Stimulated activated CD4-positive, alpha-beta T cell treated with anti-CD3 and anti-CD28 coated beads, Interleukin-1b, Interleukin-23, amount 100 ng/mL, for 1 hour (primary cell): ENCODE data around the gene RERE.

Experiments
- DNase-seq, 2 donors: peaks; one replicate each; pipeline ENCODE4 v3.0.0-alpha.2; 2020; ENCODE audit warnings: low read depth in 2 of 2

The RERE gene

DNA sequence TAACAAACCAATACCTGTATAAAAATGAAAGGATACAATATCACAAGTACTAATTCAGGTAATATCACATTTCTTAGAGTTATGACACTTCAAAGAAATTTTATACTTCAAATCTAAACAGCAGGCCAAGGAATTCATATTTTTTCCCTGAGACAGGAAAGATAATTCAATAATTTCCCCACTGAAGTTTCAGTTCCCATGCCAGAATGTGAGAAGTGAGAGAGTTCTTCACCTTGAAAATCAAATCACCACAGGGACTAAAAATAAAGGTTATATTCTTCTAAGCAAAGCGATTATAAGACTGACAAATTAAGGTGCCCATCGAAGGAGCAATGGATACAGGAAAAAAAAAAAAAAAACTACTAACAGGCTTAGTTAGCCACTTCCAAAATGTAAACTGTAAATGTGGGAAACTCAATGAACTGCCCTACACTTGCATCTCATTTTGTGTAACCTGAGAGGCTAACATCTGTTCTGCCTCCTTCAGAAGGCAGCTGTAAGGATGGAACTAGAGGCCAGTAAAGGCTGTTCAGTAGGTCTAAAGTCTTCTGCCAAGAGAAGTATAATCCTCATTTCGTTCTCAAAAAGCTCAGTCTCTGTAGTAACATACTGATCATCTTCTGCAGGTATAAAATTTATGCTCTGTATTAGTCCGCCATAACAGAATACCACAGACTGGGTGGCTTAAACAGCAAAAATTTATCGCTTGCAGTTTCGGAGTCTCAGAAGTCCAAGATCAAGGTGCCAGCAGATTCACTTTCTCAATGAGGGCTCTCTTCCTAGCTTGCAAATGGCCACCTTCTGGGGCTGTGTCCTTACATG, 127.8 kb downstream of the RERE start:
- DNase-seq = no peak

DNA sequence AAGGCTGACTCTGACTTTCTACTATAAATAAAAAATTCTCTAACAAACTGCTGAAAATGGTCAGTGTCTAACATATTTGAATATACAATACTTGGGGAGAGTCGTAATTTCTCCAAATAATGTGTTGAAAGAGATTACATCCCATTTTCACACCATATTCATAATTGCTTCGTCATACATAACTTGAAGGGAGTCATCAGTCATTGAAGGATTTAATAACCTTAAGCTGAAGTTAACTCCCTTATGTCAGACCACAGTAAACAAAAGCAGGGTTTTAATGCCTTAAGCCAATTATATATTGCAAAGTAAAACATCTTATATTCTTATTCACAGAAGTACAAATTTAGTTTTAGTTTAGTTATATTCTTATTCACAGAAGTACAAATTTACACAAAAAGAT, 129.9 kb downstream of the RERE start:
- no peak for DNase-seq

- no peak for DNase-seq
Measured at GRCh38 chr1:8687039-8687438, 130.4 kb downstream of the RERE start.

DNA sequence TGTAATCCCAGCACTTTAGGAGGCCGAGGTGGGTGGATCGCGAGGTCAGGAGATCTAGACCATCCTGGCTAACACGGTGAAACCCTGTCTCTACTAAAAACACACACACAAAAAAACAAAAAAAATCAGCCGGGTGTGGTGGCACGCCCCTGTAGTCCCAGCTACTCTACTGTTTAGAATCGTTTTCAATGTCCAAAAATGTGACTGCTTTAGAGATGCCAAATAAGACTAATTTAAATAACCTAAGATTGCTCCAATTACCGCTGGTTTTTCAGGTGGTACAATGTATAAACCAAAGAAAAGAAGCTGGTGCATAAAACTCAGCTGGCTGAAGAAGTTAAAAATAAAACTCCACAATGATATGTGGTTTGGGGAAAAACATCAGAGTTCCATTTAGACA, 132.0 kb downstream of the RERE start:
- DNase-seq = no peak

DNA sequence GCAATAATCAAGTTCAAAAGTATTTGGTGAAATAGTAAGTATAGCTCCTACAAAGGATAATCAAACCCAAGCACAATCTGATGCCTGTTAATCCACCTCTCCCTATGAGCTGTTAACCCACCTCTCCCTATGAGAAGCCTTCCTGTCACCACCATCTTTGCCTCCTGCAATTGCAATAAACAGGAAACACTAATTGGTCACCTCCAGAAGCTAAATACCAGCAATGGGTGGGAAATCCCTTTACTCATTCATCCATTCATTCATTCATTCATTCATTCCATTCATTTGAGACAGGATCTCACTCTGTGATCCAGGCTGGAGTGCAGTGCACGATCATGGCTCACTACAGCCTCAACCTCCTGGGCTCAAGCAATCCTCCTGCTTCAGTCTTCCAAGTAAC, 132.8 kb downstream of the RERE start:
- no peak for DNase-seq

GRCh38 chr1:8682573-8682972, 134.9 kb downstream of the RERE start:
- no peak for DNase-seq

GRCh38 chr1:8681911-8682310, 135.5 kb downstream of the RERE start:
- no peak for DNase-seq

DNA sequence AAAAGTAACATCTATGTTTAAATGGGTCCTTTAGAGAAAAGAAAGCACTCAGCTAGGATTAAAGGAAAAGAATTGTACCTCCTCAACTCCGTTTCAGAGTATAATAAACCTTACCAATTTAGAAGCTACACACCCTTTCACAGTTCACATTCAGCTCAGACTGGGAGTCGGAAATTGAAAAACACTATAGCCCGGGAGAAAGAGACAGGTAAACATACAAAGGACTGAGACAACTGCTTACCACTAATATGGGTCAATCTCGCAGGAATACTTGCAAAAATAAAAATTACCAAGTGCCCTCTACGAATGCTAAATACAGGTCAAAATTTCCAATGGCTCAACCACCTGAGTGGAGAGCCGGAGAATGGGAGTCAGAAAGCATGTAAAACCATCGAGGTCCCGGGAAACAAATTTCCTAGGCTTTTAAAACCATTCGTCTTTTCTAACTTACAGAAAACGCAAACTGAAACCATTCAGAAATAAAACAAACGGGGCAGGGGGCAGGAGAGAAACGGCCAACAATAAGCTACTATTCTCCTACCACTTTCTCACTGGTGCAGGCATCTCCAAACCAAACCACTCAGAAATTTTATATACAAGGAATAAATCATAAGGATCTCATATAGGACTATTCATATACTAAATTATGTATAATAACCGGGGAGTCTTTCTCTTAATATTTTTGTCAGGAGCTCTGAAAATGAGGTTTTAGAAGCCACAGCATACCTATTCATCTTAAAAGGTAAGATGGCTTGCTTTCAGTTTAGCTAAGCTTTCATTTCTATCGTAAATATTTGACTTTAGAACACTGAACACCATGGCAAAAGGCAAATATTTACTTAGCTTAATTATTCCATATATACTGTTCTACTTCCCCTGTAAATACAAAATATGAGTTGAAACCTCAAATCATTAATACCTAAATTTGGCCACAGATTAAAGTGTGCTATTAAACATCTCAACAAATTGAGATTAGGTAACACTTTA, 136.5 kb downstream of the RERE start:
- no peak for DNase-seq

- DNase-seq = no peak
Measured at GRCh38 chr1:8679929-8680663, 137.3 kb downstream of the RERE start.

- no peak for DNase-seq
Measured at GRCh38 chr1:8679395-8679800, 138.0 kb downstream of the RERE start.

- DNase-seq = no peak
Measured at GRCh38 chr1:8678673-8679394, 138.6 kb downstream of the RERE start.

GRCh38 chr1:8677782-8678181, 139.7 kb downstream of the RERE start:
- no peak for DNase-seq

DNA sequence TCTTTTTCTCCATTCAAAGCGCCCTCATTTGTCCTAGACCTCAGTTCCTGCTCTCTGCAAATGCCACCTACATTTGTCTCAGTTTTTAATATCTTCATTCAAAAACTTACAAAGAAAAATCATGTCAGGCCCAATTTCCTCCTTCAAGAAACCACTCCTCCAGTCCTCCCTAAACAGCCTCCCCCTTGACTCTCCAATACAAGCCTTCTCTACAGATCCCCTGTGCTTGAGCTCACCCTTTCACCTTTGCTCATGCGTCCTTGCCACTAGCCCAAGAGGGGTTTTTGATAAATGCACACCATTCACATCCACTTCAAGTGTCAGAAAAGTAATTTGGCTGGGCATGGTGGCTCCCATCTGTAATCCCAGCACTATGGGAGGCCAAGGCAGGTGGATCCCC, 140.6 kb downstream of the RERE start:
- DNase-seq = no peak

GRCh38 chr1:8676072-8676471, 141.4 kb downstream of the RERE start:
- DNase-seq = no peak

GRCh38 chr1:8674912-8675311, 142.5 kb downstream of the RERE start:
- no peak for DNase-seq

- DNase-seq = no peak
Measured at GRCh38 chr1:8674481-8674880, 143.0 kb downstream of the RERE start.

DNA sequence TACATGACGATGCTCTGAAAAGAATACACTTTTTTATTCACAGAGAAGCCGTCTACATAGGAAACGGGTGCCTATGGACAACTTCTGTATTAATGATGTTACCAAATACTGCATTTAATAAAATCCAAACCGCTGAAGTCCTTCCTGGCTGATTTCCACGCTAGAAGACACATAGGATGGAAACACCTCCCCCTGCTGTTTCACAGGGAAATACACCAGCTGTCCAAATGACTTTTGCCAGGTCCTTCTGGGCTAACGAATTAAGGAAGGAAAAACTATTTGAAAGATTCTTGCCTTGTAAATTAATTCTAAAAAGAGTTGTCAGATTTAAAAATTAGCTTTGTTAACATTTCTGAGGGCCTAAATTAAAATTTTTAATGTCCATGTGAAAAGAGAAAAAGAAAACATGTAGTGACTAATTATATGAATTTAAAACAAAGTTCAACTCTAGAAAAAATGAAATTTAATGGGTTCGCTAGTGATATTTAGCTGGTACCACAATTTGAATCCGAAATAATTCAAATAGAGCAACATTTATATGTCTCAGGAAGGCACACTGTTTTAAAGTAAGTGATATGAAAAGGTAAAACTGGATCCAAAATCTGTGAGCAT, 146.0 kb downstream of the RERE start:
- DNase-seq = no peak

DNA sequence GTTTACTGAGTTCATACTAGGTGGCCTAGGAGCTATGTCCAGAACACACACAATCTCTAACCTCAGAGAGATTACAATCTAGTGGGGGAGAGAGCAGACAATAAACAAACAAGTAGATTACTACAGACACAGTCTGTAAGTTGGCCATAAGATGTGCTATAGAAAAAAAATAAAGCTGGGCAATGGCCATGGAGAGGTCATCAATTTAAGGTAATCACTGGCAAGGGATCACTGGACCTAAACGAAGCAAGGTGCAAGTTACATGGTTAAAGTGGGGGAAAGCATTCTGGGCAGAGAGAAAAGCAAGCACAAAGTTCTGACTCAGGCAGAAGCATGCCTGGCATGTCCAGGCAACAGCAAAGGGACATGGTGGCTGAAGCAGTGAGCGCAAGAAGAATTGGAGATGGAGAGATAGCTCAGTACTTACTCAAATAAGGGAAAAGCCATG, 147.0 kb downstream of the RERE start:
- DNase-seq = no peak

- DNase-seq = no peak
Measured at GRCh38 chr1:8669606-8670335, 147.7 kb downstream of the RERE start.
